Measurements from ENCODE around the gene MIA2.

DNA sequence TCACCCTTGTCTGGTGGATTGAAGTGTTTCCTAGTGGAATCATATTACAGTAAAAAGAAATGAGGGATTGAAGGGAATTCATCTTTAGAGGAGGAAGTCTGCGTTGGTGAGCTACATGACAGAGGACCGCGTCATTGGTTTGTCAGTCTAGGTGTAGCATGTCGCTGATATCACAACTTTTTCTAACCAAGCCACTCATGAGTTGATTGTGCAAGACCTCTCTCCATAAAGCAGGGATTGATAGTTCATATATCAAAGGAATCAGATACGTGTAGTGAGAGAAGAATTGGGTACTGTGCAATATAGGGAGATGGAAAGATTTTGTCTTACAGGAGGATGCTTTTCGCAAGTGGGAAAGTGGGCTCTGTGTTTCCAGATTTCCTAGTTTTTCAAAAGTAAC lies 201.5 kb downstream of the MIA2 start:
- TF ChIP-seq USF2 (IDR thresholded peaks at IDR 0.05; ENCODE audit: borderline replicate concordance, low read depth, low read length), result no peak
- TF ChIP-seq, protein P1, sequence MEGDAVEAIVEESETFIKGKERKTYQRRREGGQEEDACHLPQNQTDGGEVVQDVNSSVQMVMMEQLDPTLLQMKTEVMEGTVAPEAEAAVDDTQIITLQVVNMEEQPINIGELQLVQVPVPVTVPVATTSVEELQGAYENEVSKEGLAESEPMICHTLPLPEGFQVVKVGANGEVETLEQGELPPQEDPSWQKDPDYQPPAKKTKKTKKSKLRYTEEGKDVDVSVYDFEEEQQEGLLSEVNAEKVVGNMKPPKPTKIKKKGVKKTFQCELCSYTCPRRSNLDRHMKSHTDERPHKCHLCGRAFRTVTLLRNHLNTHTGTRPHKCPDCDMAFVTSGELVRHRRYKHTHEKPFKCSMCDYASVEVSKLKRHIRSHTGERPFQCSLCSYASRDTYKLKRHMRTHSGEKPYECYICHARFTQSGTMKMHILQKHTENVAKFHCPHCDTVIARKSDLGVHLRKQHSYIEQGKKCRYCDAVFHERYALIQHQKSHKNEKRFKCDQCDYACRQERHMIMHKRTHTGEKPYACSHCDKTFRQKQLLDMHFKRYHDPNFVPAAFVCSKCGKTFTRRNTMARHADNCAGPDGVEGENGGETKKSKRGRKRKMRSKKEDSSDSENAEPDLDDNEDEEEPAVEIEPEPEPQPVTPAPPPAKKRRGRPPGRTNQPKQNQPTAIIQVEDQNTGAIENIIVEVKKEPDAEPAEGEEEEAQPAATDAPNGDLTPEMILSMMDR (IDR thresholded peaks at IDR 0.05), result no peak
- TF ChIP-seq POLR2AphosphoS5 (IDR thresholded peaks at IDR 0.05; ENCODE audit: low read depth, low read length), result no peak
- no peak for TF ChIP-seq EP300 (IDR thresholded peaks at IDR 0.05; ENCODE audit: borderline replicate concordance in 1 of 2, low read depth in 1 of 2, low read length in 1 of 2)
- no peak for TF ChIP-seq JUND (IDR thresholded peaks at IDR 0.05)
- TF ChIP-seq SIN3A (IDR thresholded peaks at IDR 0.05; ENCODE audit: borderline replicate concordance, low read depth, low read length), result no peak
- TF ChIP-seq MAX (IDR thresholded peaks at IDR 0.05; ENCODE audit: low read depth), result no peak
- TF ChIP-seq, protein P2, sequence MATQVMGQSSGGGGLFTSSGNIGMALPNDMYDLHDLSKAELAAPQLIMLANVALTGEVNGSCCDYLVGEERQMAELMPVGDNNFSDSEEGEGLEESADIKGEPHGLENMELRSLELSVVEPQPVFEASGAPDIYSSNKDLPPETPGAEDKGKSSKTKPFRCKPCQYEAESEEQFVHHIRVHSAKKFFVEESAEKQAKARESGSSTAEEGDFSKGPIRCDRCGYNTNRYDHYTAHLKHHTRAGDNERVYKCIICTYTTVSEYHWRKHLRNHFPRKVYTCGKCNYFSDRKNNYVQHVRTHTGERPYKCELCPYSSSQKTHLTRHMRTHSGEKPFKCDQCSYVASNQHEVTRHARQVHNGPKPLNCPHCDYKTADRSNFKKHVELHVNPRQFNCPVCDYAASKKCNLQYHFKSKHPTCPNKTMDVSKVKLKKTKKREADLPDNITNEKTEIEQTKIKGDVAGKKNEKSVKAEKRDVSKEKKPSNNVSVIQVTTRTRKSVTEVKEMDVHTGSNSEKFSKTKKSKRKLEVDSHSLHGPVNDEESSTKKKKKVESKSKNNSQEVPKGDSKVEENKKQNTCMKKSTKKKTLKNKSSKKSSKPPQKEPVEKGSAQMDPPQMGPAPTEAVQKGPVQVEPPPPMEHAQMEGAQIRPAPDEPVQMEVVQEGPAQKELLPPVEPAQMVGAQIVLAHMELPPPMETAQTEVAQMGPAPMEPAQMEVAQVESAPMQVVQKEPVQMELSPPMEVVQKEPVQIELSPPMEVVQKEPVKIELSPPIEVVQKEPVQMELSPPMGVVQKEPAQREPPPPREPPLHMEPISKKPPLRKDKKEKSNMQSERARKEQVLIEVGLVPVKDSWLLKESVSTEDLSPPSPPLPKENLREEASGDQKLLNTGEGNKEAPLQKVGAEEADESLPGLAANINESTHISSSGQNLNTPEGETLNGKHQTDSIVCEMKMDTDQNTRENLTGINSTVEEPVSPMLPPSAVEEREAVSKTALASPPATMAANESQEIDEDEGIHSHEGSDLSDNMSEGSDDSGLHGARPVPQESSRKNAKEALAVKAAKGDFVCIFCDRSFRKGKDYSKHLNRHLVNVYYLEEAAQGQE (IDR thresholded peaks at IDR 0.05; ENCODE audit: low read depth, low read length), result no peak
- TF ChIP-seq ZBTB33 (IDR thresholded peaks at IDR 0.05; ENCODE audit: borderline replicate concordance, low read depth), result no peak
